Liver (tissue), 9 donors: ENCODE results near the gene RAI14. TPM values are rescaled to one million over a fixed set of nuclear protein-coding genes. Genes with fewer than 3 reads are reported as not detected.

Source experiments
- DNase-seq: peaks from one replicate; pipeline ENCODE4 v3.0.0-alpha.2; 2017; ENCODE audit warnings: low spot score
- H3K27ac ChIP-seq, 2 donors: one replicate each; pipeline ENCODE4 v1.7.0; 2013; ENCODE audit warnings: inconsistent platforms in 2 of 2, low read length in 2 of 2, control low read depth in 1 of 2, low read depth in 1 of 2, mild to moderate bottlenecking in 1 of 2
- H3K27me3 ChIP-seq, 4 donors: one replicate each; pipeline versions ENCODE4 v1.6.1 to v1.7.0; 2013; ENCODE audit warnings: low read length in 3 of 4, inconsistent platforms in 1 of 4, mild to moderate bottlenecking in 1 of 4, moderate library complexity in 1 of 4; ENCODE audit not compliant: control insufficient read depth in 4 of 4, insufficient read depth in 4 of 4
- H3K36me3 ChIP-seq, 4 donors: one replicate each; pipeline versions ENCODE4 v1.6.1 to v1.7.0; 2013; ENCODE audit warnings: low read length in 3 of 4, mild to moderate bottlenecking in 3 of 4, low read depth in 1 of 4, moderate library complexity in 1 of 4; ENCODE audit not compliant: control insufficient read depth in 4 of 4, insufficient read depth in 3 of 4
- H3K4me1 ChIP-seq, 4 donors: one replicate each; pipeline versions ENCODE4 v1.6.1 to v1.7.0; 2013; ENCODE audit warnings: low read length in 3 of 4, mild to moderate bottlenecking in 3 of 4, moderate library complexity in 1 of 4; ENCODE audit not compliant: control insufficient read depth in 4 of 4, insufficient read depth in 4 of 4
- H3K4me3 ChIP-seq, 3 donors: one replicate each; pipeline versions ENCODE4 v1.6.1 to v1.7.0; 2013; ENCODE audit warnings: low read length in 3 of 3, control low read depth in 1 of 3, low read depth in 1 of 3, mild to moderate bottlenecking in 1 of 3
- H3K9ac ChIP-seq, 2 donors: one replicate each; pipeline ENCODE4 v1.7.0; 2013; ENCODE audit warnings: low read length in 2 of 2, mild to moderate bottlenecking in 2 of 2, moderate library complexity in 2 of 2, control low read depth in 1 of 2, low read depth in 1 of 2
- H3K9me3 ChIP-seq, 4 donors: one replicate each; pipeline versions ENCODE4 v1.6.1 to v1.7.0; 2013; ENCODE audit warnings: low read length in 3 of 4; ENCODE audit not compliant: control insufficient read depth in 4 of 4
- EGR1 ChIP-seq, 2 donors: IDR thresholded peaks; 2 replicates each; pipeline ENCODE4 v1.6.1; 2016 to 2018; ENCODE audit warnings: antibody characterized with exemption in 2 of 2, low read depth in 2 of 2
- FOXA1 ChIP-seq: IDR thresholded peaks from 2 replicates; pipeline ENCODE4 v1.6.1; 2016; ENCODE audit warnings: antibody characterized with exemption
- FOXA2 ChIP-seq: IDR thresholded peaks from 2 replicates; pipeline ENCODE4 v1.6.1; 2016; ENCODE audit warnings: antibody characterized with exemption
- GABPA ChIP-seq, 2 donors: IDR thresholded peaks in 1 of 2; conservative IDR thresholded peaks in 1 of 2; 2 replicates each; pipeline ENCODE4 v1.6.1; 2016; ENCODE audit warnings: antibody characterized with exemption in 2 of 2, mild to moderate bottlenecking in 1 of 2, moderate library complexity in 1 of 2
- HNF4A ChIP-seq, 2 donors: conservative IDR thresholded peaks; 2 replicates each; pipeline ENCODE4 v1.6.1; 2016; ENCODE audit warnings: antibody characterized with exemption in 2 of 2, mild to moderate bottlenecking in 2 of 2
- HNF4G ChIP-seq: IDR thresholded peaks from 2 replicates; pipeline ENCODE4 v1.6.1; 2016; ENCODE audit warnings: antibody characterized with exemption
- JUND ChIP-seq, 2 donors: IDR thresholded peaks; 2 replicates each; pipeline ENCODE4 v1.6.1; 2016; ENCODE audit warnings: antibody characterized with exemption in 2 of 2
- NR2F2 ChIP-seq: IDR thresholded peaks from 2 replicates; pipeline ENCODE4 v1.6.1; 2016; ENCODE audit warnings: antibody characterized with exemption
- RAD21 ChIP-seq, 2 donors: IDR thresholded peaks; 2 replicates each; pipeline ENCODE4 v1.6.1; 2016; ENCODE audit warnings: antibody characterized with exemption in 2 of 2, mild to moderate bottlenecking in 2 of 2
- RXRA ChIP-seq, 2 donors: IDR thresholded peaks; 2 replicates each; pipeline ENCODE4 v1.6.1; 2017 to 2018; ENCODE audit warnings: antibody characterized with exemption in 2 of 2, mild to moderate bottlenecking in 1 of 2
- SP1 ChIP-seq: IDR thresholded peaks from 2 replicates; pipeline ENCODE4 v1.6.1; 2018; ENCODE audit warnings: antibody characterized with exemption, mild to moderate bottlenecking
- TAF1 ChIP-seq: conservative IDR thresholded peaks from 2 replicates; pipeline ENCODE4 v1.6.1; 2016; ENCODE audit warnings: antibody characterized with exemption, mild to moderate bottlenecking
- YY1 ChIP-seq: IDR thresholded peaks from 2 replicates; pipeline ENCODE4 v1.6.1; 2016; ENCODE audit warnings: antibody characterized with exemption, mild to moderate bottlenecking
- WGBS: extraction: QIAGEN DNeasy Blood & Tissue Kit; methylation state at CpG from one replicate; pipeline ENCODE4 v1.1.7; 2013; 5-methylcytosine and 5-hydroxymethylcytosine counted together
- polyA plus RNA-seq, 2 donors: library from polyadenylated mRNA; stranded (reverse) in 1 of 2; unstranded in 1 of 2; fragments of 200-250 nt in 1 of 2; fragments of >200 nt in 1 of 2; fragmentation: Nextera tagmentation in 1 of 2; extraction: Ambion mirVana in 1 of 2; gene quantifications; one replicate each; pipeline versions ENCODE4 v1.2.1 to v1.2.3, GENCODE V29; 2013 to 2015
- total RNA-seq, 2 donors: library from RNA; depleted of rRNA; stranded (reverse); fragments of >200 nt; gene quantifications; one replicate each; pipeline ENCODE4 v1.2.3, GENCODE V29; 2014
- TF ChIP-seq, protein P1 (sequence below): IDR thresholded peaks from 2 replicates; pipeline ENCODE4 v1.6.1; 2016; ENCODE audit warnings: antibody characterized with exemption
- TF ChIP-seq, protein P2 (sequence below): IDR thresholded peaks from 2 replicates; pipeline ENCODE4 v1.6.1; 2016; ENCODE audit warnings: antibody characterized with exemption
- TF ChIP-seq, protein P3 (sequence below): IDR thresholded peaks from 2 replicates; pipeline ENCODE4 v1.6.1; 2016; ENCODE audit warnings: antibody characterized with exemption, mild to moderate bottlenecking
- TF ChIP-seq, protein P4 (sequence below): fragments of 150-350 bp; IDR thresholded peaks from 2 replicates; pipeline ENCODE4 v1.5.1; 2017; ENCODE audit warnings: improper control_type of control experiment, low read depth, low read length; ENCODE audit not compliant: missing input control
- TF ChIP-seq, protein P5 (sequence below): IDR thresholded peaks from 2 replicates; pipeline ENCODE4 v1.6.1; 2016; ENCODE audit warnings: antibody characterized with exemption
- donor health status: healthy.
- donor health status: healthy.
- donor health status: healthy.
- donor health status: healthy.
- donor health status: healthy.

Gene RAI14
- total and polyA plus RNA-seq, 4 donors, result 7.8 to 21.4 (median 11.4) TPM

DNA sequence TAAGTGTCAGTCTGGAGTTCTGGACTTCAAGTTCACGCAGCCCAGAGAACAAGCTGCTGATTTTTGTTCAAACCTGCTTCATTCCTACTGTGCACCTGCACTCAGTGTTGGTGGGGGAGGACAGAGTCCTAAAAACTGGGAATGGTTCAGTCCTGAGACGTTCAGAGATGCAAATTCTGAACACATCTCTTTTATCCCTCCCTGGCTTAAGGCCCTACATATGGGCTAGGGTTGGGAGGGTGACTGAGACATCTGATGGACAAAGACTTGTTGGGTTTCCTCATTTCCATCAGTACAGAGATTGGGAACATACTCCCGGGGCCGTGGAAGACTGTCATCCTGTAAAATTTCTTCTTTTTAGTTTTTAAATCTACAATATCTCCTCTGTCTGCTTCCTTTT, 99.8 kb downstream of the RAI14 start:
- Histone ChIP-seq H3K36me3 (no peaks in the 10 kb centered on the region), H3K9ac (no peak overlapping the region), H3K4me3 (no peak overlapping the region), H3K27me3 (no peaks in the 10 kb centered on the region), H3K27ac (no peak overlapping the region), H3K4me1 (peaks cover 8 to 43% (median 36%) of the 10 kb centered on the region in 4 donors), H3K9me3 (no peaks in the 10 kb centered on the region)
- no peak for DNase-seq
- TF ChIP-seq JUND (IDR thresholded peaks at IDR 0.05) (no peak), NR2F2 (no peak), YY1 (no peak), RAD21 (IDR thresholded peaks at IDR 0.05) (no peak), SP1 (no peak), FOXA1 (no peak), RXRA (IDR thresholded peaks at IDR 0.05) (no peak), HNF4G (no peak), FOXA2 (no peak), GABPA (IDR thresholded peaks at IDR 0.05 in 1 of 2, conservative IDR thresholded peaks at IDR 0.05 in 1 of 2) (no peak), TAF1 (no peak), HNF4A (conservative IDR thresholded peaks at IDR 0.05) (no peak), EGR1 (IDR thresholded peaks at IDR 0.05; ENCODE audit: low read depth in 2 of 2) (no peak)
- TF ChIP-seq, protein P1, sequence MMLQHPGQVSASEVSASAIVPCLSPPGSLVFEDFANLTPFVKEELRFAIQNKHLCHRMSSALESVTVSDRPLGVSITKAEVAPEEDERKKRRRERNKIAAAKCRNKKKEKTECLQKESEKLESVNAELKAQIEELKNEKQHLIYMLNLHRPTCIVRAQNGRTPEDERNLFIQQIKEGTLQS, result no peak
- TF ChIP-seq, protein P2, sequence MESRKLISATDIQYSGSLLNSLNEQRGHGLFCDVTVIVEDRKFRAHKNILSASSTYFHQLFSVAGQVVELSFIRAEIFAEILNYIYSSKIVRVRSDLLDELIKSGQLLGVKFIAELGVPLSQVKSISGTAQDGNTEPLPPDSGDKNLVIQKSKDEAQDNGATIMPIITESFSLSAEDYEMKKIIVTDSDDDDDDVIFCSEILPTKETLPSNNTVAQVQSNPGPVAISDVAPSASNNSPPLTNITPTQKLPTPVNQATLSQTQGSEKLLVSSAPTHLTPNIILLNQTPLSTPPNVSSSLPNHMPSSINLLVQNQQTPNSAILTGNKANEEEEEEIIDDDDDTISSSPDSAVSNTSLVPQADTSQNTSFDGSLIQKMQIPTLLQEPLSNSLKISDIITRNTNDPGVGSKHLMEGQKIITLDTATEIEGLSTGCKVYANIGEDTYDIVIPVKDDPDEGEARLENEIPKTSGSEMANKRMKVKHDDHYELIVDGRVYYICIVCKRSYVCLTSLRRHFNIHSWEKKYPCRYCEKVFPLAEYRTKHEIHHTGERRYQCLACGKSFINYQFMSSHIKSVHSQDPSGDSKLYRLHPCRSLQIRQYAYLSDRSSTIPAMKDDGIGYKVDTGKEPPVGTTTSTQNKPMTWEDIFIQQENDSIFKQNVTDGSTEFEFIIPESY, result no peak
- TF ChIP-seq, protein P3, sequence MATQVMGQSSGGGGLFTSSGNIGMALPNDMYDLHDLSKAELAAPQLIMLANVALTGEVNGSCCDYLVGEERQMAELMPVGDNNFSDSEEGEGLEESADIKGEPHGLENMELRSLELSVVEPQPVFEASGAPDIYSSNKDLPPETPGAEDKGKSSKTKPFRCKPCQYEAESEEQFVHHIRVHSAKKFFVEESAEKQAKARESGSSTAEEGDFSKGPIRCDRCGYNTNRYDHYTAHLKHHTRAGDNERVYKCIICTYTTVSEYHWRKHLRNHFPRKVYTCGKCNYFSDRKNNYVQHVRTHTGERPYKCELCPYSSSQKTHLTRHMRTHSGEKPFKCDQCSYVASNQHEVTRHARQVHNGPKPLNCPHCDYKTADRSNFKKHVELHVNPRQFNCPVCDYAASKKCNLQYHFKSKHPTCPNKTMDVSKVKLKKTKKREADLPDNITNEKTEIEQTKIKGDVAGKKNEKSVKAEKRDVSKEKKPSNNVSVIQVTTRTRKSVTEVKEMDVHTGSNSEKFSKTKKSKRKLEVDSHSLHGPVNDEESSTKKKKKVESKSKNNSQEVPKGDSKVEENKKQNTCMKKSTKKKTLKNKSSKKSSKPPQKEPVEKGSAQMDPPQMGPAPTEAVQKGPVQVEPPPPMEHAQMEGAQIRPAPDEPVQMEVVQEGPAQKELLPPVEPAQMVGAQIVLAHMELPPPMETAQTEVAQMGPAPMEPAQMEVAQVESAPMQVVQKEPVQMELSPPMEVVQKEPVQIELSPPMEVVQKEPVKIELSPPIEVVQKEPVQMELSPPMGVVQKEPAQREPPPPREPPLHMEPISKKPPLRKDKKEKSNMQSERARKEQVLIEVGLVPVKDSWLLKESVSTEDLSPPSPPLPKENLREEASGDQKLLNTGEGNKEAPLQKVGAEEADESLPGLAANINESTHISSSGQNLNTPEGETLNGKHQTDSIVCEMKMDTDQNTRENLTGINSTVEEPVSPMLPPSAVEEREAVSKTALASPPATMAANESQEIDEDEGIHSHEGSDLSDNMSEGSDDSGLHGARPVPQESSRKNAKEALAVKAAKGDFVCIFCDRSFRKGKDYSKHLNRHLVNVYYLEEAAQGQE, result no peak
- TF ChIP-seq, protein P4, sequence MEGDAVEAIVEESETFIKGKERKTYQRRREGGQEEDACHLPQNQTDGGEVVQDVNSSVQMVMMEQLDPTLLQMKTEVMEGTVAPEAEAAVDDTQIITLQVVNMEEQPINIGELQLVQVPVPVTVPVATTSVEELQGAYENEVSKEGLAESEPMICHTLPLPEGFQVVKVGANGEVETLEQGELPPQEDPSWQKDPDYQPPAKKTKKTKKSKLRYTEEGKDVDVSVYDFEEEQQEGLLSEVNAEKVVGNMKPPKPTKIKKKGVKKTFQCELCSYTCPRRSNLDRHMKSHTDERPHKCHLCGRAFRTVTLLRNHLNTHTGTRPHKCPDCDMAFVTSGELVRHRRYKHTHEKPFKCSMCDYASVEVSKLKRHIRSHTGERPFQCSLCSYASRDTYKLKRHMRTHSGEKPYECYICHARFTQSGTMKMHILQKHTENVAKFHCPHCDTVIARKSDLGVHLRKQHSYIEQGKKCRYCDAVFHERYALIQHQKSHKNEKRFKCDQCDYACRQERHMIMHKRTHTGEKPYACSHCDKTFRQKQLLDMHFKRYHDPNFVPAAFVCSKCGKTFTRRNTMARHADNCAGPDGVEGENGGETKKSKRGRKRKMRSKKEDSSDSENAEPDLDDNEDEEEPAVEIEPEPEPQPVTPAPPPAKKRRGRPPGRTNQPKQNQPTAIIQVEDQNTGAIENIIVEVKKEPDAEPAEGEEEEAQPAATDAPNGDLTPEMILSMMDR, result no peak
- TF ChIP-seq, protein P5, sequence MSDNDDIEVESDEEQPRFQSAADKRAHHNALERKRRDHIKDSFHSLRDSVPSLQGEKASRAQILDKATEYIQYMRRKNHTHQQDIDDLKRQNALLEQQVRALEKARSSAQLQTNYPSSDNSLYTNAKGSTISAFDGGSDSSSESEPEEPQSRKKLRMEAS, result no peak
- WGBS, result 85% methylated on average over 4 of the region's 4 CpGs
